K562 (cell line): ENCODE results near the gene HS3ST3A1. TPM values are rescaled to one million over a fixed set of nuclear protein-coding genes. Genes with fewer than 3 reads are reported as not detected.

ENCODE experiments used
- ATAC-seq: fragments of 200-7000 bp; cut with Tn5 transposase; 3 replicates; pipeline ENCODE4 v1.9.1; 2020; ENCODE audit warnings: moderate library complexity
- BruUV-seq: library from RNA; stranded (reverse); fragments of 400-500 nt; replicated peaks from 2 replicates; lab custom pipeline; 2021; lab: Mats Ljungman, UMichigan
- CTCF ChIA-PET: fragments of 300-600 bp; formaldehyde crosslinking; extraction: SDS; loops from one replicate; lab custom pipeline; 2021; ENCODE audit warnings: low intra/inter-chr PET ratio; lab: Yijun Ruan, JAX
- POLR2A ChIA-PET: fragments of 300-600, 350-650 bp; sonication (Branson Sonifier 250); formaldehyde crosslinking; extraction: SDS; loops from one replicate; lab custom pipeline; 2021; ENCODE audit warnings: antibody characterized with exemption, inconsistent platforms; lab: Yijun Ruan, JAX
- DNase-seq, 4 experiments: peaks; one replicate each; pipeline versions ENCODE4 v3.0.0 to v3.0.0-alpha.2; 2011 to 2018; ENCODE audit warnings: low spot score in 3 of 4, mixed read lengths in 3 of 4; ENCODE audit errors: extremely low read depth in 1 of 4
- FAIRE-seq: peaks from 2 replicates; lab custom pipeline; 2011; peaks lifted over from hg19 to GRCh38; lab: Jason Lieb, UNC
- H2AFZ ChIP-seq: 2 replicates; pipeline ENCODE4 v1.6.0; 2011; ENCODE audit warnings: low read depth, low read length, control low read depth, inconsistent platforms
- H3K27ac ChIP-seq: fragments of 200-600 bp; 3 replicates; pipeline ENCODE4 v1.8.0; 2011; ENCODE audit warnings: low read depth, mild to moderate bottlenecking, control low read depth, inconsistent platforms, low read length, moderate library complexity, mixed read lengths; ENCODE audit errors: extremely low read depth
- H3K27me3 ChIP-seq, 2 experiments: fragments of 300-600 bp in 1 of 2; 2 replicates in 1 of 2; 3 replicates in 1 of 2; pipeline versions ENCODE4 v1.6.0 to v1.8.0; 2011; ENCODE audit warnings: inconsistent platforms in 2 of 2, low read length in 2 of 2, mild to moderate bottlenecking in 1 of 2, mixed read lengths in 1 of 2, moderate library complexity in 1 of 2; ENCODE audit not compliant: control insufficient read depth in 2 of 2, insufficient read depth in 2 of 2
- H3K36me3 ChIP-seq: fragments of 300-600 bp; 3 replicates; pipeline ENCODE4 v1.8.0; 2011; ENCODE audit warnings: mild to moderate bottlenecking, low read length, inconsistent platforms; ENCODE audit not compliant: control insufficient read depth, insufficient read depth
- H3K4me1 ChIP-seq, 2 experiments: fragments of 200-600 bp in 1 of 2; replicated peaks in 1 of 2; 2 replicates in 1 of 2; 3 replicates in 1 of 2; pipeline versions ENCODE4 v1.5.1 to v1.8.0; 2011; ENCODE audit warnings: inconsistent platforms in 2 of 2, low read length in 2 of 2, mild to moderate bottlenecking in 1 of 2, mixed read lengths in 1 of 2, moderate library complexity in 1 of 2; ENCODE audit not compliant: control insufficient read depth in 2 of 2, insufficient read depth in 2 of 2
- H3K4me2 ChIP-seq: 2 replicates; pipeline ENCODE4 v1.6.1; 2011; ENCODE audit warnings: low read length, control low read depth, inconsistent platforms, mixed read lengths; ENCODE audit not compliant: insufficient read depth
- H3K4me3 ChIP-seq: fragments of 200-600 bp; sonication (generic), shearing (Covaris generic); 2 replicates; pipeline ENCODE4 v1.5.1; 2016; ENCODE audit warnings: control low read depth, inconsistent platforms
- H3K79me2 ChIP-seq: fragments of 200-600 bp; 3 replicates; pipeline ENCODE4 v1.8.0; 2011; ENCODE audit warnings: low read length, inconsistent platforms; ENCODE audit not compliant: control insufficient read depth, insufficient read depth
- H3K9ac ChIP-seq, 2 experiments: 2 replicates each; pipeline versions ENCODE4 v1.6.0 to v1.6.1; 2011; ENCODE audit warnings: low read depth in 2 of 2, low read length in 2 of 2, control low read depth in 1 of 2, inconsistent platforms in 1 of 2, mild to moderate bottlenecking in 1 of 2, mixed read lengths in 1 of 2; ENCODE audit not compliant: insufficient read depth in 1 of 2
- H3K9me1 ChIP-seq: one replicate; pipeline ENCODE4 v1.6.0; 2011; ENCODE audit warnings: inconsistent platforms, mild to moderate bottlenecking, low read length, moderate library complexity; ENCODE audit not compliant: control insufficient read depth, insufficient read depth
- H3K9me3 ChIP-seq: replicated peaks from 2 replicates; pipeline ENCODE4 v1.5.1; 2011; ENCODE audit warnings: low read depth, low read length, inconsistent platforms; ENCODE audit not compliant: control insufficient read depth, insufficient read depth
- H4K20me1 ChIP-seq: replicated peaks from 2 replicates; pipeline ENCODE4 v1.6.1; 2011; ENCODE audit warnings: low read length, inconsistent platforms, mixed read lengths; ENCODE audit not compliant: control insufficient read depth, insufficient read depth
- ARHGAP35 ChIP-seq: fragments of 450-650 bp; IDR thresholded peaks from 2 replicates; pipeline ENCODE4 v1.6.1; 2018; ENCODE audit not compliant: partially characterized antibody
- DPF2 ChIP-seq: fragments of 450-650 bp; IDR thresholded peaks from 2 replicates; pipeline ENCODE4 v1.6.1; 2016
- EHMT2 ChIP-seq: fragments of 450-650 bp; IDR thresholded peaks from 2 replicates; pipeline ENCODE4 v1.6.1; 2018; ENCODE audit warnings: antibody characterized with exemption
- HDAC1 ChIP-seq, 2 experiments: fragments of 450-650 bp; IDR thresholded peaks; 2 replicates each; pipeline ENCODE4 v1.6.1; 2016 to 2017; ENCODE audit warnings: inconsistent platforms in 1 of 2, mild to moderate bottlenecking in 1 of 2, moderate library complexity in 1 of 2
- MLLT1 ChIP-seq, 2 experiments: fragments of 450-650 bp; IDR thresholded peaks; 2 replicates each; pipeline ENCODE4 v1.6.1; 2016
- MTA1 ChIP-seq: fragments of 450-650 bp; IDR thresholded peaks from 2 replicates; pipeline ENCODE4 v1.6.1; 2017; ENCODE audit warnings: borderline replicate concordance
- SMARCA4 ChIP-seq: fragments of 450-650 bp; IDR thresholded peaks from 2 replicates; pipeline ENCODE4 v1.6.1; 2016
- ZNF212 ChIP-seq: fragments of 450-650 bp; formaldehyde crosslinking; IDR thresholded peaks from 2 replicates; pipeline ENCODE4 v1.4.0; 2020; ENCODE audit warnings: mild to moderate bottlenecking
- ZNF253 ChIP-seq: fragments of 250-450 bp; sonication (Bioruptor Pico); conservative IDR thresholded peaks from 2 replicates; pipeline ENCODE4 v1.6.1; 2021; ENCODE audit warnings: mild to moderate bottlenecking
- ZNF324 ChIP-seq: fragments of 250-450 bp; sonication (Bioruptor Pico); IDR thresholded peaks from 2 replicates; pipeline ENCODE4 v1.4.0; 2020; ENCODE audit warnings: mild to moderate bottlenecking
- ZNF408 ChIP-seq: fragments of 250-450 bp; sonication (Bioruptor Pico); IDR thresholded peaks from 2 replicates; pipeline ENCODE4 v1.4.0; 2020; ENCODE audit warnings: low read depth, mild to moderate bottlenecking, moderate library complexity
- ZNF512 ChIP-seq: IDR thresholded peaks from 2 replicates; pipeline ENCODE4 v1.6.1; 2016; ENCODE audit warnings: missing genetic modification characterization, missing compliant biosample characterization
- WGBS: fragments of 100-300 bp; shearing (Covaris generic); methylation state at CpG from one replicate; pipeline ENCODE4 v1.1.6; 2016; ENCODE audit warnings: low coverage, mixed read lengths; ENCODE audit not compliant: insufficient coverage; ENCODE audit errors: missing lambda C conversion rate; 5-methylcytosine and 5-hydroxymethylcytosine counted together
- in situ Hi-C: fragments of 300-500 bp; cut with MboI; formaldehyde crosslinking; loops from 4 replicates; pipeline ENCODE4 v1.15.0; 2018; ENCODE audit warnings: inconsistent platforms, mixed read lengths
- intact Hi-C: fragments of 100-400 bp; cut with micrococcal nuclease; formaldehyde crosslinking; loops from 2 replicates; pipeline ENCODE4 v1.14.2; 2022
- polyA plus RNA-seq, 8 experiments: library from polyadenylated mRNA; depleted of rRNA in 4 of 8; stranded (reverse) in 5 of 8; unstranded in 3 of 8; fragments of >200 nt; fragmentation: Nextera tagmentation in 2 of 8; fragmentation: Illumina TruSeq in 1 of 8; extraction: Ambion mirVana in 2 of 8; extraction: Trizol in 1 of 8; gene quantifications; 2 replicates each; pipeline versions ENCODE4 v1.2.1 to v1.2.3, GENCODE V29; 2011 to 2014; ENCODE audit warnings: inconsistent platforms in 1 of 8, missing spikeins in 1 of 8
- total RNA-seq, 7 experiments: library from RNA; depleted of rRNA in 6 of 7; stranded (reverse); fragments of >200 nt in 6 of 7; fragmentation: Illumina TruSeq in 2 of 7; extraction: Trizol in 2 of 7; gene quantifications; 2 replicates each; pipeline versions ENCODE4 v1.2.1 to v1.2.3, GENCODE V29; 2011 to 2021; ENCODE audit warnings: low replicate concordance in 1 of 7
- TF ChIP-seq, protein P1 (sequence below): fragments of 250-450 bp; sonication (Bioruptor Pico); IDR thresholded peaks from 2 replicates; pipeline ENCODE4 v1.4.0; 2020; ENCODE audit warnings: mild to moderate bottlenecking, moderate library complexity
- TF ChIP-seq, protein P2 (sequence below): fragments of 450-650 bp; IDR thresholded peaks from 2 replicates; pipeline ENCODE4 v1.6.1; 2017; ENCODE audit warnings: antibody characterized with exemption

HS3ST3A1 gene
- total and polyA plus RNA-seq, 9 of the 15 experiments (the other 6 are each of a cell fraction or from before 2014, with no cell fraction given): 0.25 to 14.8 (median 2.3) TPM

- Histone ChIP-seq H3K4me3 (no peak overlapping the region), H3K4me2 (peak overlapping the region; percentile 38; the same call in 1 of the 2 replicates), H2AFZ (peak overlapping the region; percentile 22; the same call in 1 of the 2 replicates), H3K4me1 (peaks cover 0 to 4% of the 10 kb centered on the region in 2 experiments; a peak in 3 of 5 replicates), H3K27me3 (no peaks in the 10 kb centered on the region), H3K9ac (no peak overlapping the region; a peak in 1 of 4 replicates), H3K36me3 (no peaks in the 10 kb centered on the region), H3K79me2 (peaks cover 42% of the 10 kb centered on the region), H4K20me1 (no peaks in the 10 kb centered on the region), H3K9me1 (no peaks in the 10 kb centered on the region), H3K27ac (no peak overlapping the region), H3K9me3 (no peaks in the 10 kb centered on the region)
- no peak for DNase-seq
- intact Hi-C loops (no loop called here), in situ Hi-C loops (no loop called here)
- no TSS peak for BruUV-seq
- 34% methylated on average over 2 of the region's 3 CpGs for WGBS
- CTCF ChIA-PET: no interaction called here
- no peak for FAIRE-seq
- no peak for ATAC-seq
- POLR2A ChIA-PET: no interaction called here
- TF ChIP-seq, protein P1, sequence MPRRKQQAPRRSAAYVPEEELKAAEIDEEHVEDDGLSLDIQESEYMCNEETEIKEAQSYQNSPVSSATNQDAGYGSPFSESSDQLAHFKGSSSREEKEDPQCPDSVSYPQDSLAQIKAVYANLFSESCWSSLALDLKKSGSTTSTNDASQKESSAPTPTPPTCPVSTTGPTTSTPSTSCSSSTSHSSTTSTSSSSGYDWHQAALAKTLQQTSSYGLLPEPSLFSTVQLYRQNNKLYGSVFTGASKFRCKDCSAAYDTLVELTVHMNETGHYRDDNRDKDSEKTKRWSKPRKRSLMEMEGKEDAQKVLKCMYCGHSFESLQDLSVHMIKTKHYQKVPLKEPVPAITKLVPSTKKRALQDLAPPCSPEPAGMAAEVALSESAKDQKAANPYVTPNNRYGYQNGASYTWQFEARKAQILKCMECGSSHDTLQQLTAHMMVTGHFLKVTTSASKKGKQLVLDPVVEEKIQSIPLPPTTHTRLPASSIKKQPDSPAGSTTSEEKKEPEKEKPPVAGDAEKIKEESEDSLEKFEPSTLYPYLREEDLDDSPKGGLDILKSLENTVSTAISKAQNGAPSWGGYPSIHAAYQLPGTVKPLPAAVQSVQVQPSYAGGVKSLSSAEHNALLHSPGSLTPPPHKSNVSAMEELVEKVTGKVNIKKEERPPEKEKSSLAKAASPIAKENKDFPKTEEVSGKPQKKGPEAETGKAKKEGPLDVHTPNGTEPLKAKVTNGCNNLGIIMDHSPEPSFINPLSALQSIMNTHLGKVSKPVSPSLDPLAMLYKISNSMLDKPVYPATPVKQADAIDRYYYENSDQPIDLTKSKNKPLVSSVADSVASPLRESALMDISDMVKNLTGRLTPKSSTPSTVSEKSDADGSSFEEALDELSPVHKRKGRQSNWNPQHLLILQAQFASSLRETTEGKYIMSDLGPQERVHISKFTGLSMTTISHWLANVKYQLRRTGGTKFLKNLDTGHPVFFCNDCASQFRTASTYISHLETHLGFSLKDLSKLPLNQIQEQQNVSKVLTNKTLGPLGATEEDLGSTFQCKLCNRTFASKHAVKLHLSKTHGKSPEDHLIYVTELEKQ (CRISPR knock-in tag): no peak
- TF ChIP-seq ZNF512 (tag) (peak; percentile 88), ZNF408 (CRISPR knock-in tag) (no peak), DPF2 (0 out of 2 replicates have a peak, but pooled peaks have one; percentile 13), HDAC1 (IDR thresholded peaks at IDR 0.05) (peak in 1 of 2 experiments; percentile 36; a peak in 1 of 4 replicates), EHMT2 (peak; percentile 36; the same call in 1 of the 2 replicates), ARHGAP35 (peak; percentile 53), SMARCA4 (0 out of 2 replicates have a peak, but pooled peaks have one; percentile 20), MLLT1 (IDR thresholded peaks at IDR 0.05) (peak; percentile 38 to 49; a peak in 1 of 4 replicates), ZNF212 (no peak), ZNF324 (CRISPR knock-in tag) (no peak), MTA1 (peak; percentile 66; the same call in 1 of the 2 replicates), ZNF253 (no peak)
- TF ChIP-seq, protein P2, sequence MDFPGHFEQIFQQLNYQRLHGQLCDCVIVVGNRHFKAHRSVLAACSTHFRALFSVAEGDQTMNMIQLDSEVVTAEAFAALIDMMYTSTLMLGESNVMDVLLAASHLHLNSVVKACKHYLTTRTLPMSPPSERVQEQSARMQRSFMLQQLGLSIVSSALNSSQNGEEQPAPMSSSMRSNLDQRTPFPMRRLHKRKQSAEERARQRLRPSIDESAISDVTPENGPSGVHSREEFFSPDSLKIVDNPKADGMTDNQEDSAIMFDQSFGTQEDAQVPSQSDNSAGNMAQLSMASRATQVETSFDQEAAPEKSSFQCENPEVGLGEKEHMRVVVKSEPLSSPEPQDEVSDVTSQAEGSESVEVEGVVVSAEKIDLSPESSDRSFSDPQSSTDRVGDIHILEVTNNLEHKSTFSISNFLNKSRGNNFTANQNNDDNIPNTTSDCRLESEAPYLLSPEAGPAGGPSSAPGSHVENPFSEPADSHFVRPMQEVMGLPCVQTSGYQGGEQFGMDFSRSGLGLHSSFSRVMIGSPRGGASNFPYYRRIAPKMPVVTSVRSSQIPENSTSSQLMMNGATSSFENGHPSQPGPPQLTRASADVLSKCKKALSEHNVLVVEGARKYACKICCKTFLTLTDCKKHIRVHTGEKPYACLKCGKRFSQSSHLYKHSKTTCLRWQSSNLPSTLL: 0 out of 2 replicates have a peak, but pooled peaks have one; percentile 36
Measured at GRCh38 chr17:13583996-13584700, 17.6 kb downstream of the HS3ST3A1 start.
